ENCODE measurements around the gene DDAH2.
A peak's percentile ranks its signal among the peaks of the same experiment; 100 is the strongest.

The DDAH2 gene

GRCh38 chr6:31687860-31688693 lies 41.0 kb downstream of the DDAH2 start:
- DNase-seq, result no peak

GRCh38 chr6:31687321-31687720 lies 41.8 kb downstream of the DDAH2 start:
- DNase-seq, result no peak

- DNase-seq, result no peak
Measured at GRCh38 chr6:31686483-31686882, 42.6 kb downstream of the DDAH2 start.

- no peak for DNase-seq
Measured at GRCh38 chr6:31683591-31683990, 45.5 kb downstream of the DDAH2 start.

GRCh38 chr6:31681135-31681671 lies 47.9 kb downstream of the DDAH2 start:
- DNase-seq, result peak; percentile 49

- peak; percentile 76 for DNase-seq
Measured at GRCh38 chr6:31680226-31681134, 48.6 kb downstream of the DDAH2 start, which contains the start of gene LY6G5C. LY6G5C (minus strand) TSS chr6:31681067; CDS start chr6:31680373, 694 bp downstream.

- DNase-seq, result no peak
Measured at GRCh38 chr6:31677955-31678354, 51.1 kb downstream of the DDAH2 start.

All from NCI-H1092 treated with DMSO at 0.1 percent for 48 hours (cell line).